HG02678 (cell line): ENCODE measurements around the gene RNASE8.

Source experiments
- ATAC-seq: cut with Tn5 transposase; IDR thresholded peaks from one replicate; pipeline ENCODE4 v1.9.1; 2021; ENCODE audit warnings: mild to moderate bottlenecking, moderate library complexity; ENCODE audit not compliant: unreplicated experiment

The RNASE8 gene

DNA sequence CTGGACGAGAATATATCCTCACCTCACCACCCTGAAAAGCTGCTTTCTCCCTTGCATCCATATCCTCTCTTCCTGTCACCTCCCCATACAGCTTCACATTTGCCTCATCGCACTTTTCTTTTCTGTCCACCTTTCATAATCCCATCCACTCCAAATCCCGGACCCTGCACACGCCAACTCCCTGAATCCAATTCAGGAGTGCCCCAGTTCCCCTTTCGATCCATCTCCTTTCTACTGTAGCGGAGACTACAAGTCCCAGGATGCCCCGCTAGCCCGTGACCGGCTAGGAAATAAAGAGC, 45.7 kb downstream of the RNASE8 start:
- ATAC-seq, result peak; percentile 1

DNA sequence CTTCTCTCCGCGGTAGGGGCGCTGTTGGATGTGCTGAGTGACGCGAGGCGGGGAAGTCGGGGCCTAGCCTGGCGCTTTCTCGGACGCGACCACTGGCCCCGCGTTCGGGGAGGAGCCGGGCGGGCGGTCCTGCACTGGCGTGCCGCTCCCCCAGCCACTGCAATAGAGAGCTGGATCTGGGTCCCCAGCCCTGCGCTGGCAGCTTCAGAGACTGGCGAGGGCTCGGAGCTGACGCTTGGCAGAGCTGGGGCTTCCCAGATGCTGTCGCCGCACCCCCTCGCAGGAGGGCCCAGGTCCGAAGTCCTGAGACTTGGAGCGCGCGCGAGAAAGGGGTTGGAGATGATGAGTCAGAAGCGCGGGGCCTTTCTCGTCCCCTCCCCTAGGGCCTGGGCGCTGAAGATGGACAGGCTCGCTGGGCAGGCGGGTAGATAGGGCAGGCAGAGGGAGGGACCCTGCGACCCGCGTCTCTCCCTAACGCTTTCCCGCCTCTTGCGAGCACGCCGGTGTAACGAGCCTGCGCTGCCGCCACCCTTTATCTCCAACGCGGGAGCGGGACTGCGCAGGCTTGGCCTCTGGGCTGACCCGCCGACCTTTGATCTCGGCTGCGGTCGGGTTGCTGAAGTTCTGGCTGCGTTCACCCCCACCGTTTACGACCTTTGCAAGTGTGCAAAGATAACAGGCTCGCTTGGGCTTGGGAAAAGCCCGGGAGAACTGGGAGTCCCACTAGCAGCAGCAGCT, 46.3 kb downstream of the RNASE8 start:
- ATAC-seq, result peak; percentile 87

DNA sequence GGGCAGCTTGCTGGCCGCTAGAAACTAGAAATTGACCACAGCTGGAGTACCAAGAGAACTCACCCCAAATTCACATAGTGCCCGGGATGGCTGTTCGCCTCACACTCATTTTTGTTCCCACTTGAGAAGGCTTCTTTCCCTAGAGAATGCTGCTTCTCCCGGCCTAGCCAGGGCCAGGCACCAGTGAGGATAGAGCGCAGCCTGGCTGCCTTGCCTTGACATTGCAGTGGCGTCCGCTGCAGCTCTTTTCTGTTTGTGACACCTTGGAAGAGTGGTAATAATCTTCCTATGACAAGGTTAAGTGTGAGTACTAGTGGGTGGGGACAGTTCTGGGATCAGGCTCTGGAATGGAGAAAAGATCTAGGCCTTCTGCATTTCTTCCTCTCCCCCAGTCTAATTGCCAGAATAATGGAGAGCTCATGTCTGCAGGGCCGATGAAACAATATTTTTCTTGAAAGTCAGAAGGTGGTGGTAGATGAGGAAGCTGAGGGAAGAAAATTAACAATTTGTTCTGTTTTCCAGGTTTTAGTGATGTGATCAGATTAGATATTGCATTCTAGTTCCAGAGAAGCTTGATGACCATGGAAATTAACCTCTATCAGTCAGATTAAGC, 46.9 kb downstream of the RNASE8 start:
- peak; percentile 34 for ATAC-seq

- ATAC-seq, result no peak
Observed at GRCh38 chr14:21105095-21105494, 47.5 kb downstream of the RNASE8 start.

- ATAC-seq, result no peak
Observed at GRCh38 chr14:21106176-21106497, 48.5 kb downstream of the RNASE8 start.

DNA sequence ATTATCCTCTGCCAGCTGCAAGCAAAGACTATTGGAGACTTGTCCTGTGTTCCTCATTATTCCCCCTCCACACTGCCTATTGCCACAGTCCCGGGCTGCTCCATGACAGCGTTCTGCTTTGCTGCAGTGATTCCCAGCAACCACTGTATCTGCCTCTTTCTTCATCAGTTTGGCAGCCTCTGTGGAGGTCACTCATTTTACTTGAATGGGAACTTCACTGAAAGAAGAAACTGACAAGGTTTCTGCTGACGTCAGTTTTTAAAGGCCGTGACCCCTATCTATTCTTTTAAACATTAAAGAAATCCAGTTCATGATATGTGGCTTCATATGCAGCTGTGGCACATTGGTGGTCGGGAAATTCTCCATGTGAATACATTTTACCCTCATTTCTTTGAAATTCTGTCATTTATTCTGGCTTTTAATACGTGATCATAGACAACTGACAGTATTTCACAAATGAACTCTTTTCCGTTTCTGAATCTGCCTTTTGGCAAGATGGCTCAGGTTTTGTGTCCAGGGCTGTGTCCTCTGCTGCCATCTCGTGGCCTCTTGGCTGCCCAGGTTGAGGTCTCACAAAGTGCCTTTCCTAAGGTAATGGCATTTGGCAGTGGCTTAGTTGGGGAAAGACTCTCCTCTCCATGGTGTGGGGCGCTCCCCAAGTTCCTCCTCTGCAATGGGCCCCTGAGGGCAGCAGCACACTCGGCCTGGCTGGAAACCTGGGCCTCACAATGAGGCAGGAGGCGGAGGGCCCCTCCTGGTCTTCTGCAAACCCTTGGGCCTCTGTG, 49.1 kb downstream of the RNASE8 start:
- ATAC-seq, result no peak

GRCh38 chr14:21107283-21107800, 49.7 kb downstream of the RNASE8 start:
- ATAC-seq, result no peak
